Peyer's patch (tissue), 4 donors: ENCODE measurements around the gene WARS2. TPM values are rescaled to one million over a fixed set of nuclear protein-coding genes. Genes with fewer than 3 reads are reported as not detected.

Experiments
- DNase-seq, 3 donors: peaks; one replicate each; pipeline ENCODE4 v3.0.0-alpha.2; 2017 to 2019
- H3K27ac ChIP-seq, 4 donors: fragments of 200-600 bp; sonication (generic); one replicate each; pipeline ENCODE4 v1.5.1; 2016 to 2019
- H3K27me3 ChIP-seq, 2 donors: fragments of 200-600 bp; sonication (generic); one replicate each; pipeline ENCODE4 v1.5.1; 2019
- H3K36me3 ChIP-seq, 3 donors: fragments of 200-600 bp; sonication (generic); one replicate each; pipeline ENCODE4 v1.5.1; 2016 to 2019
- H3K4me1 ChIP-seq, 4 donors: fragments of 200-600 bp; sonication (generic); one replicate each; pipeline ENCODE4 v1.5.1; 2016 to 2019
- H3K4me3 ChIP-seq, 4 donors: fragments of 200-600 bp; sonication (generic); 1 replicate in 3 of 4; 2 replicates in 1 of 4; pipeline ENCODE4 v1.5.1; 2016 to 2019; ENCODE audit warnings: mild to moderate bottlenecking in 1 of 4
- H3K9me3 ChIP-seq, 4 donors: fragments of 200-600 bp; sonication (generic); one replicate each; pipeline ENCODE4 v1.5.1; 2016 to 2019; ENCODE audit warnings: mild to moderate bottlenecking in 1 of 4
- POLR2A ChIP-seq, 2 donors: fragments of 450-650 bp; IDR thresholded peaks; one replicate each; pipeline ENCODE4 v1.5.1; 2017; ENCODE audit warnings: antibody characterized with exemption in 2 of 2, mild to moderate bottlenecking in 2 of 2, moderate library complexity in 2 of 2
- total RNA-seq, 4 donors: library from RNA; depleted of rRNA; stranded (reverse); fragments of >200 nt; gene quantifications; one replicate each; pipeline ENCODE4 v1.1.0, GENCODE V29; 2016
- TF ChIP-seq, protein P1 (sequence below), 6 experiments: fragments of 450-650 bp in 4 of 6; fragments of 200-600 bp in 2 of 6; sonication (generic) in 1 of 6; IDR thresholded peaks; one replicate each; pipeline ENCODE4 v1.5.1; 2017 to 2019; ENCODE audit warnings: antibody characterized with exemption in 6 of 6, mild to moderate bottlenecking in 3 of 6, moderate library complexity in 1 of 6

WARS2 gene
- total RNA-seq, 4 donors from 2014 or later: 7.5 to 20.6 (median 10.6) TPM

- peaks cover 0 to 5% (median 0%) of the 10 kb centered on the region in 4 donors for H3K9me3 ChIP-seq
- no peaks in the 10 kb centered on the region for H3K36me3 ChIP-seq
- peaks cover 0 to 68% of the 10 kb centered on the region in 2 donors for H3K27me3 ChIP-seq
- no peak for DNase-seq
- no peak for TF ChIP-seq POLR2A (IDR thresholded peaks at IDR 0.05)
- TF ChIP-seq, protein P1, sequence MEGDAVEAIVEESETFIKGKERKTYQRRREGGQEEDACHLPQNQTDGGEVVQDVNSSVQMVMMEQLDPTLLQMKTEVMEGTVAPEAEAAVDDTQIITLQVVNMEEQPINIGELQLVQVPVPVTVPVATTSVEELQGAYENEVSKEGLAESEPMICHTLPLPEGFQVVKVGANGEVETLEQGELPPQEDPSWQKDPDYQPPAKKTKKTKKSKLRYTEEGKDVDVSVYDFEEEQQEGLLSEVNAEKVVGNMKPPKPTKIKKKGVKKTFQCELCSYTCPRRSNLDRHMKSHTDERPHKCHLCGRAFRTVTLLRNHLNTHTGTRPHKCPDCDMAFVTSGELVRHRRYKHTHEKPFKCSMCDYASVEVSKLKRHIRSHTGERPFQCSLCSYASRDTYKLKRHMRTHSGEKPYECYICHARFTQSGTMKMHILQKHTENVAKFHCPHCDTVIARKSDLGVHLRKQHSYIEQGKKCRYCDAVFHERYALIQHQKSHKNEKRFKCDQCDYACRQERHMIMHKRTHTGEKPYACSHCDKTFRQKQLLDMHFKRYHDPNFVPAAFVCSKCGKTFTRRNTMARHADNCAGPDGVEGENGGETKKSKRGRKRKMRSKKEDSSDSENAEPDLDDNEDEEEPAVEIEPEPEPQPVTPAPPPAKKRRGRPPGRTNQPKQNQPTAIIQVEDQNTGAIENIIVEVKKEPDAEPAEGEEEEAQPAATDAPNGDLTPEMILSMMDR (IDR thresholded peaks at IDR 0.05): no peak
- no peak overlapping the region for H3K27ac ChIP-seq
- H3K4me1 ChIP-seq: peaks cover 0 to 30% (median 2%) of the 10 kb centered on the region in 4 donors
- H3K4me3 ChIP-seq: no peak overlapping the region
Measured at GRCh38 chr1:119002028-119002686, 138.3 kb downstream of the WARS2 start.

DNA sequence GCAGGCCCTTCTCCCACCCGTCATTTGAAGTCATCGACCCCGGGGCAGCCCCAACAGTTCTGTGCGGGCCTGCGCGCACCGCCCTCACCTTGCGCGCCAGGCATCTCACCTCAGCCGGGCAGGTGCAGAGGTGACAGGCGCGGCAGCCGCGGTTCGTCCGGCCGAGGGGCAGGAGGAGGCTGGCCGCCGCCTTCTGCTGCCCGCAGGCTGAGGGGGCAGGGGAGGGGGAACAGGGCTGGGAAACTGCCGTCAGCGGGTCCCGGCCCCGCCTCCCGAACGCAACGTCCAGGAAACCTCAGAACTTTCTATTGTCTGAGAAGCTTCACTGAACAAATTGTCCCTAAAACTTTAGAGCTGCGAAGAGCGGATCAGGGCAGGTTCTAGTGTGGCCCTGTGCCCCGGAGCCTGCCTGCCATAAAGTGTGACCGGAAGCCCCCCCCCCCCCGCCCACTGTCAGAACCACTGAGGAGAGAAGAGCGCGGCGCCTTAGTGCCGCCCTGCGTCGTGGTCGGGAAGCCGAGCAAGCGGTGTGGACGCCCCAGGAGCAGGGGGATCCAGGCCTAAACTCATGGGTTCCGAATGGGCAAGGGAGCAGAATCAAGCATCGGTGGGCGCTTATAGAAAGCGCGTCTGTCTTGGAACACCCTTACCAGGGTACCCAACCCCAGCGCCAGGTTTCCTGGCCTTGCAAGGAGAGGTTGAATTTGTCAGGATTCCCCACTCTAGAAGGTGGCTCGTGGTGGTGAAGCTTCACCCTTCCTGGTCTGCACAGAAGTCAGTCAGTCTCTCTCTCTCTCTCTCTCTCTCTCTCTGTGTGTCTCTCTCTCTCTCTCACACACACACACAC is 139.0 kb downstream of the WARS2 start:
- H3K4me3 ChIP-seq: peak overlapping the region in 2 of 4 donors; percentile 19
- no peak for TF ChIP-seq POLR2A (IDR thresholded peaks at IDR 0.05)
- TF ChIP-seq, protein P1 (IDR thresholded peaks at IDR 0.05): no peak
- H3K9me3 ChIP-seq: no peaks in the 10 kb centered on the region
- H3K27ac ChIP-seq: no peak overlapping the region
- DNase-seq: no peak
- peaks cover 0 to 61% of the 10 kb centered on the region in 2 donors for H3K27me3 ChIP-seq
- peaks cover 0 to 24% (median 2%) of the 10 kb centered on the region in 4 donors for H3K4me1 ChIP-seq
- H3K36me3 ChIP-seq: no peaks in the 10 kb centered on the region

- H3K27ac ChIP-seq: no peak overlapping the region
- H3K4me1 ChIP-seq: peaks cover 0 to 24% (median 2%) of the 10 kb centered on the region in 4 donors
- peak overlapping the region in 2 of 4 donors; percentile 6 to 19 for H3K4me3 ChIP-seq
- TF ChIP-seq, protein P1 (IDR thresholded peaks at IDR 0.05): no peak
- no peak for TF ChIP-seq POLR2A (IDR thresholded peaks at IDR 0.05)
- no peaks in the 10 kb centered on the region for H3K36me3 ChIP-seq
- no peaks in the 10 kb centered on the region for H3K9me3 ChIP-seq
- DNase-seq: no peak
- H3K27me3 ChIP-seq: peaks cover 0 to 57% of the 10 kb centered on the region in 2 donors
Measured at GRCh38 chr1:119000371-119001180, 139.9 kb downstream of the WARS2 start.

DNA sequence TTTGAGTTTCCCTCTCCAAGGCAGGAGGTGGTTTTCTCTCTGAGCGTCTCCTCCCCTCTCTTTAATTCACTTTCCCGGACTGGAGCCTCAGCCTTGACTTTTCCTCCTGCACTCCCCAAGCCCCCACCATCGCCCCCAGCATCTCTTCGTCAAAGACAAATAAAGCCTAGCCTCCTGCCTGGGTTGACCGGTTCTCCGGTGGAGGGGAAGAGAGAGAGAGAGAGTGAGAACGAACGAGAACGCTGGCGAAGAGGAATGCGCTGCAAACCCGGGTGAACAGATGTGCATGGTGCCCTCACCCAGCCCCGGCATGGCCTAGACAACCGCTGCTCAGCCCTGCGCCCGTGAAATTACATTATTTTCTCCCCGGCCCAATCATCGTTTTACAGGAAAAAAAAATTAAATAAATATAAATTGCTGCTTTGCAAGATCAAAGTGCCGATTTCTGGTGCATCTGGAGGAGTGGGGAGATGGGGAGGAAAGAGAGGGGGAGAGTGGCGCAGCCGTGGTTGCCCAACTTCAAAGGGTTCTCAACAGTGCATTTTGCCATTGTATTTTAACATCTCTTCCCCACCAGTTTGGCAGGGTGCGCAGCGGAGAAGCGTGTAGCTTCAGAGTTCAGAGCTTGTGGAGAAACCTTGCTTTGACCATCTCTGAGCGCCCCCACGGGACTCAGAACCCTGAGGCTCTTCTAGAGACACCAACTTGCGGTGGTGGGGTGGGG is 140.9 kb downstream of the WARS2 start:
- peaks cover 0 to 60% of the 10 kb centered on the region in 2 donors for H3K27me3 ChIP-seq
- DNase-seq: no peak
- TF ChIP-seq, protein P1 (IDR thresholded peaks at IDR 0.05): no peak
- TF ChIP-seq POLR2A (IDR thresholded peaks at IDR 0.05): no peak

GRCh38 chr1:118998171-118998570 is 142.3 kb downstream of the WARS2 start:
- no peaks in the 10 kb centered on the region for H3K9me3 ChIP-seq
- no peak overlapping the region for H3K4me3 ChIP-seq
- no peaks in the 10 kb centered on the region for H3K36me3 ChIP-seq
- no peak overlapping the region for H3K27ac ChIP-seq
- TF ChIP-seq POLR2A (IDR thresholded peaks at IDR 0.05): no peak
- TF ChIP-seq, protein P1 (IDR thresholded peaks at IDR 0.05): no peak
- H3K4me1 ChIP-seq: peaks cover 0 to 25% (median 2%) of the 10 kb centered on the region in 4 donors
- DNase-seq: no peak
- peaks cover 0 to 62% of the 10 kb centered on the region in 2 donors for H3K27me3 ChIP-seq

More for the DNA sequence above, 140.9 kb downstream of the WARS2 start:
- Histone ChIP-seq H3K4me1 (peaks cover 0 to 24% (median 2%) of the 10 kb centered on the region in 4 donors), H3K27ac (no peak overlapping the region), H3K36me3 (no peaks in the 10 kb centered on the region), H3K9me3 (no peaks in the 10 kb centered on the region), H3K4me3 (no peak overlapping the region)
